GM12878 (cell line): ENCODE results near the gene JMJD7. TPM values are rescaled to one million over a fixed set of nuclear protein-coding genes. Genes with fewer than 3 reads are reported as not detected.

Experiments
- ATAC-seq: fragments of 200-7000 bp; cut with Tn5 transposase; 3 replicates; pipeline ENCODE4 v1.9.1; 2020; ENCODE audit warnings: mild to moderate bottlenecking, moderate library complexity
- BruUV-seq: library from RNA; stranded (reverse); fragments of 400-500 nt; replicated peaks from 2 replicates; lab custom pipeline; 2021; lab: Mats Ljungman, UMichigan
- CTCF ChIA-PET: fragments of 300-600 bp; sonication (Branson Sonifier 250); formaldehyde crosslinking; extraction: SDS; loops from one replicate; lab custom pipeline; 2021; ENCODE audit warnings: inconsistent platforms; lab: Yijun Ruan, JAX
- POLR2A ChIA-PET: fragments of 350-600 bp; formaldehyde crosslinking; extraction: SDS; loops from one replicate; lab custom pipeline; 2021; ENCODE audit warnings: inconsistent platforms; lab: Charles Lee
- RAD21 ChIA-PET: fragments of 300-600 bp; sonication (Branson Sonifier 250); formaldehyde crosslinking; loops from one replicate; lab custom pipeline; 2023; ENCODE audit warnings: antibody characterized with exemption; ENCODE audit not compliant: unreplicated experiment; lab: Charles Lee
- SMC1A ChIA-PET: fragments of 300-600 bp; sonication (Branson Sonifier 250); formaldehyde crosslinking; loops from one replicate; lab custom pipeline; 2023; ENCODE audit not compliant: unreplicated experiment, uncharacterized antibody; lab: Charles Lee
- DNase-seq: peaks from one replicate; pipeline ENCODE4 v3.0.0-alpha.2; 2011; ENCODE audit warnings: low read depth, low spot score
- FAIRE-seq: peaks from 3 replicates; lab custom pipeline; 2011; peaks lifted over from hg19 to GRCh38; lab: Jason Lieb, UNC
- H2AFZ ChIP-seq: 2 replicates; pipeline ENCODE4 v1.6.0; 2011; ENCODE audit warnings: low read depth, low read length, control low read depth; ENCODE audit not compliant: control insufficient read depth
- H3K27ac ChIP-seq: 2 replicates; pipeline ENCODE4 v1.5.1; 2011; ENCODE audit warnings: control low read depth; ENCODE audit not compliant: control insufficient read depth, insufficient read depth
- H3K27me3 ChIP-seq, 2 experiments: replicated peaks in 1 of 2; 2 replicates each; pipeline versions ENCODE4 v1.6.0 to v1.6.1; 2011; ENCODE audit warnings: low read length in 1 of 2; ENCODE audit not compliant: control insufficient read depth in 2 of 2, insufficient read depth in 2 of 2
- H3K36me3 ChIP-seq, 2 experiments: 2 replicates each; pipeline ENCODE4 v1.5.1; 2011; ENCODE audit warnings: low read length in 1 of 2; ENCODE audit not compliant: control insufficient read depth in 2 of 2, insufficient read depth in 2 of 2
- H3K4me1 ChIP-seq: 2 replicates; pipeline ENCODE4 v1.6.1; 2011; ENCODE audit warnings: mild to moderate bottlenecking, low read length, moderate library complexity, mixed read lengths; ENCODE audit not compliant: control insufficient read depth, insufficient read depth
- H3K4me2 ChIP-seq: 2 replicates; pipeline ENCODE4 v1.6.0; 2011; ENCODE audit warnings: control low read depth; ENCODE audit not compliant: control insufficient read depth, insufficient read depth
- H3K4me3 ChIP-seq: fragments of 200-600 bp; sonication (generic); 2 replicates; pipeline ENCODE4 v1.5.1; 2016
- H3K79me2 ChIP-seq: 2 replicates; pipeline ENCODE4 v1.6.0; 2011; ENCODE audit warnings: low read length; ENCODE audit not compliant: control insufficient read depth, insufficient read depth
- H3K9ac ChIP-seq: 2 replicates; pipeline ENCODE4 v1.8.0; 2011; ENCODE audit warnings: low read length, control low read depth, mixed read lengths; ENCODE audit not compliant: control insufficient read depth, insufficient read depth
- H3K9me3 ChIP-seq: replicated peaks from 3 replicates; pipeline ENCODE4 v1.5.1; 2011; ENCODE audit warnings: mild to moderate bottlenecking, low read length; ENCODE audit not compliant: control insufficient read depth, insufficient read depth
- H4K20me1 ChIP-seq: 2 replicates; pipeline ENCODE4 v1.6.0; 2011; ENCODE audit not compliant: control insufficient read depth, insufficient read depth
- BMI1 ChIP-seq: fragments of 450-650 bp; IDR thresholded peaks from 2 replicates; pipeline ENCODE4 v1.6.1; 2016; ENCODE audit warnings: mild to moderate bottlenecking, moderate library complexity, borderline replicate concordance
- CBX3 ChIP-seq: fragments of 200-600 bp; sonication (generic); IDR thresholded peaks from 2 replicates; pipeline ENCODE4 v1.6.1; 2016; ENCODE audit warnings: low read depth, borderline replicate concordance
- EGR1 ChIP-seq, 2 experiments: IDR thresholded peaks; 1 replicate in 1 of 2; 2 replicates in 1 of 2; pipeline ENCODE4 v1.6.1; 2011 to 2012; ENCODE audit warnings: low read depth in 2 of 2, low read length in 2 of 2, borderline replicate concordance in 1 of 2, mild to moderate bottlenecking in 1 of 2, moderate library complexity in 1 of 2
- GABPA ChIP-seq: IDR thresholded peaks from 2 replicates; pipeline ENCODE4 v1.6.1; 2014; ENCODE audit warnings: antibody characterized with exemption, low read depth, mild to moderate bottlenecking, inconsistent platforms
- IKZF2 ChIP-seq, 2 experiments: fragments of 450-650 bp; IDR thresholded peaks; 2 replicates each; pipeline ENCODE4 v1.6.1; 2017; ENCODE audit warnings: mild to moderate bottlenecking in 2 of 2, moderate library complexity in 2 of 2
- POLR2A ChIP-seq: IDR thresholded peaks from 2 replicates; pipeline ENCODE4 v1.6.1; 2011; ENCODE audit warnings: low read depth, mild to moderate bottlenecking, low read length
- POU2F2 ChIP-seq: IDR thresholded peaks from 3 replicates; pipeline ENCODE4 v1.6.1; 2011; ENCODE audit warnings: low read depth, mild to moderate bottlenecking, low read length, borderline replicate concordance
- WGBS: methylation state at CpG from one replicate; pipeline ENCODE4 v1.1.6; 2016; ENCODE audit warnings: low lambda C conversion rate; ENCODE audit not compliant: insufficient replicate concordance, insufficient coverage; ENCODE audit errors: missing lambda C conversion rate; 5-methylcytosine and 5-hydroxymethylcytosine counted together
- in situ Hi-C: fragments of 300-500 bp; cut with MboI; formaldehyde crosslinking; loops from 9 replicates; pipeline ENCODE4 v1.14.3; 2018; ENCODE audit warnings: mixed read lengths
- intact Hi-C: fragments of 100-400 bp; cut with micrococcal nuclease; formaldehyde crosslinking; loops from one replicate; pipeline ENCODE4 v1.14.2; 2022; ENCODE audit not compliant: unreplicated experiment
- polyA plus RNA-seq, 11 experiments: library from polyadenylated mRNA; depleted of rRNA in 4 of 11; unstranded in 6 of 11; stranded (reverse) in 5 of 11; fragments of >200 nt; fragmentation: Nextera tagmentation in 4 of 11; fragmentation: Illumina TruSeq in 1 of 11; extraction: Ambion mirVana in 4 of 11; extraction: Trizol in 1 of 11; gene quantifications; 1 replicate in 1 of 11; 2 replicates in 10 of 11; pipeline versions ENCODE4 v1.2.1 to v1.2.3, GENCODE V29; 2011 to 2016; ENCODE audit warnings: inconsistent platforms in 2 of 11, missing spikeins in 2 of 11, low read depth in 1 of 11
- total RNA-seq, 4 experiments: library from RNA; depleted of rRNA in 3 of 4; stranded (reverse); fragments of >200 nt in 3 of 4; fragmentation: Illumina TruSeq in 1 of 4; extraction: Trizol in 1 of 4; gene quantifications; 2 replicates each; pipeline versions ENCODE4 v1.2.1 to v1.2.3, GENCODE V29; 2013 to 2021
- TF ChIP-seq, protein P1 (sequence below): IDR thresholded peaks from 2 replicates; pipeline ENCODE4 v1.6.1; 2011; ENCODE audit warnings: borderline replicate concordance, low read depth, mild to moderate bottlenecking, moderate library complexity, low read length; ENCODE audit not compliant: insufficient read depth, poor library complexity, severe bottlenecking
- TF ChIP-seq, protein P2 (sequence below): fragments of 450-650 bp; formaldehyde crosslinking; IDR thresholded peaks from 2 replicates; pipeline ENCODE4 v1.5.0; 2022; ENCODE audit warnings: mild to moderate bottlenecking, missing genetic modification characterization

JMJD7 gene
- total and polyA plus RNA-seq, 10 of the 15 experiments (the other 5 are each of a cell fraction or from before 2014, with no cell fraction given): 0.79 to 12.2 (median 6.5) TPM

DNA sequence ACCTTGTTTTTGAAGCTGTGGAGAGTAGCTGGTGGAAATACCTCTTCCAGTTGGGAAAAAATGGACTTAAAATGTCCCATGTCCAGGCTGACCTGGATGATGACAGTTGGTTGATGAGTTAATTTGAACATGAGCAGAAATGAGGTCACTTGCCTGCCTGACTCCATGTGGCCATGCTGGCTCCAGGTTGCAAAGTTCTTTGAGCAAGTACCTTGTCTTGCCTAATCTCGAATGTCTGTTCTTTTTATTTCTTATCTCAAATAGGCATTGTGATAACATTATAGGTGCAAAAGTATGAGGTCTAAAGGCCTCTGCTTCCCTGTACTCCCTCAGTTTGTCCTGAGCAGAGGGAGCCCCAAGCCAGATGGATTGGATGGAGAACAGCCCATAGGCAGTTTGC, 44.6 kb upstream of the JMJD7 start:
- DNase-seq (no peak), ATAC-seq (no peak), FAIRE-seq (no peak)
- Histone ChIP-seq H2AFZ (no peak overlapping the region), H3K4me3 (no peak overlapping the region), H3K9ac (no peak overlapping the region), H3K4me2 (0 out of 2 replicates have a peak overlapping the region, but pooled peaks have one; percentile 21), H4K20me1 (no peaks in the 10 kb centered on the region), H3K36me3 (no peaks in the 10 kb centered on the region), H3K9me3 (no peaks in the 10 kb centered on the region; the same call in 2 of the 3 replicates), H3K27ac (0 out of 2 replicates have a peak overlapping the region, but pooled peaks have one; percentile 3), H3K4me1 (peaks cover 11% of the 10 kb centered on the region), H3K79me2 (peaks cover 24% of the 10 kb centered on the region), H3K27me3 (no peaks in the 10 kb centered on the region)
- intact Hi-C loops (no loop called here), in situ Hi-C loops (no loop called here)
- CTCF ChIA-PET: interaction anchor here (1.4 to 3.7 kb wide), 4 partner anchors 10 to 28 kb away, joined by 5 to 26 read pairs (median 8); partner anchors contain the start of gene MAPKBP1
- no TSS peak for BruUV-seq
- SMC1A ChIA-PET: interaction anchor here (1.1 to 3.4 kb wide), 7 partner anchors 8 to 226 kb away, joined by 3 to 28 read pairs (median 6); partner anchors contain the start of gene MAPKBP1
- whole genome bisulfite sequencing: 95% methylated on average over 1 of the region's 1 CpG
- RAD21 ChIA-PET: interaction anchor here (1.3 to 1.4 kb wide), 4 partner anchors 9 to 27 kb away, joined by 3 to 10 read pairs (median 6); partner anchors contain the start of gene MAPKBP1
- TF ChIP-seq, protein P1, sequence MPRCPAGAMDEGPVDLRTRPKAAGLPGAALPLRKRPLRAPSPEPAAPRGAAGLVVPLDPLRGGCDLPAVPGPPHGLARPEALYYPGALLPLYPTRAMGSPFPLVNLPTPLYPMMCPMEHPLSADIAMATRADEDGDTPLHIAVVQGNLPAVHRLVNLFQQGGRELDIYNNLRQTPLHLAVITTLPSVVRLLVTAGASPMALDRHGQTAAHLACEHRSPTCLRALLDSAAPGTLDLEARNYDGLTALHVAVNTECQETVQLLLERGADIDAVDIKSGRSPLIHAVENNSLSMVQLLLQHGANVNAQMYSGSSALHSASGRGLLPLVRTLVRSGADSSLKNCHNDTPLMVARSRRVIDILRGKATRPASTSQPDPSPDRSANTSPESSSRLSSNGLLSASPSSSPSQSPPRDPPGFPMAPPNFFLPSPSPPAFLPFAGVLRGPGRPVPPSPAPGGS: no peak
- TF ChIP-seq GABPA: no peak
- POLR2A ChIA-PET: interaction anchor here (0.7 to 11.3 kb wide), 4 partner anchors 9 to 715 kb away, joined by 3 to 170 read pairs (median 14); partner anchors contain the start of gene MAPKBP1

DNA sequence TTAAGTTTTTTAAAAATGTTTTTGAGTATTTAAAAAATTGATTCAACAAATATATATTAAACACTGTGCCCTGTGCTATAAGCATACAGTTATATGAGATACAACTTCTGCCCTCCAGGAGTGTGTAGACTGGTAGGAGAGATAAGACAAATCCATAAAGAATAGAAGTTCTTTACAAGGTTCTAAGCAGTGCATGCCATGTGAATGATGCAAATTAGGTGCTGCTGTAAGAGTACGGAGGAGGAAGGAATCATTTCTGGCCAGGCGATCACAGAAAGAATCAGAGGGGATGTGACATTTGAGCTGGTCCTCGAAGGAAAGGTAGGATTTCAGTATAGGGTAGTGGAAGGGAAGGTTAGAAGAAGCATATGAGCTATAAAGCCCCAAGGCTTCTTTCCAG, 39.6 kb upstream of the JMJD7 start:
- POLR2A ChIA-PET: interaction anchor here (2.0 to 12.8 kb wide), 2 partner anchors 9 to 10 kb away, joined by 11 to 170 read pairs; partner anchors contain the start of gene MAPKBP1
- no peak for TF ChIP-seq IKZF2 (IDR thresholded peaks at IDR 0.05)
- no peak for TF ChIP-seq POLR2A
- TF ChIP-seq BMI1: no peak
- TF ChIP-seq EGR1 (IDR thresholded peaks at IDR 0.05; ENCODE audit: borderline replicate concordance in 1 of 2, low read depth in 2 of 2, low read length in 2 of 2): no peak
- TF ChIP-seq, protein P2, sequence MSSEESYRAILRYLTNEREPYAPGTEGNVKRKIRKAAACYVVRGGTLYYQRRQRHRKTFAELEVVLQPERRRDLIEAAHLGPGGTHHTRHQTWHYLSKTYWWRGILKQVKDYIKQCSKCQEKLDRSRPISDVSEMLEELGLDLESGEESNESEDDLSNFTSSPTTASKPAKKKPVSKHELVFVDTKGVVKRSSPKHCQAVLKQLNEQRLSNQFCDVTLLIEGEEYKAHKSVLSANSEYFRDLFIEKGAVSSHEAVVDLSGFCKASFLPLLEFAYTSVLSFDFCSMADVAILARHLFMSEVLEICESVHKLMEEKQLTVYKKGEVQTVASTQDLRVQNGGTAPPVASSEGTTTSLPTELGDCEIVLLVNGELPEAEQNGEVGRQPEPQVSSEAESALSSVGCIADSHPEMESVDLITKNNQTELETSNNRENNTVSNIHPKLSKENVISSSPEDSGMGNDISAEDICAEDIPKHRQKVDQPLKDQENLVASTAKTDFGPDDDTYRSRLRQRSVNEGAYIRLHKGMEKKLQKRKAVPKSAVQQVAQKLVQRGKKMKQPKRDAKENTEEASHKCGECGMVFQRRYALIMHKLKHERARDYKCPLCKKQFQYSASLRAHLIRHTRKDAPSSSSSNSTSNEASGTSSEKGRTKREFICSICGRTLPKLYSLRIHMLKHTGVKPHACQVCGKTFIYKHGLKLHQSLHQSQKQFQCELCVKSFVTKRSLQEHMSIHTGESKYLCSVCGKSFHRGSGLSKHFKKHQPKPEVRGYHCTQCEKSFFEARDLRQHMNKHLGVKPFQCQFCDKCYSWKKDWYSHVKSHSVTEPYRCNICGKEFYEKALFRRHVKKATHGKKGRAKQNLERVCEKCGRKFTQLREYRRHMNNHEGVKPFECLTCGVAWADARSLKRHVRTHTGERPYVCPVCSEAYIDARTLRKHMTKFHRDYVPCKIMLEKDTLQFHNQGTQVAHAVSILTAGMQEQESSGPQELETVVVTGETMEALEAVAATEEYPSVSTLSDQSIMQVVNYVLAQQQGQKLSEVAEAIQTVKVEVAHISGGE (CRISPR knock-in tag): no peak
- no peak for TF ChIP-seq POU2F2
- no peak for TF ChIP-seq CBX3

More for the DNA sequence above, 39.6 kb upstream of the JMJD7 start:
- Histone ChIP-seq H3K79me2 (peaks cover 30% of the 10 kb centered on the region), H2AFZ (no peak overlapping the region), H3K4me3 (no peak overlapping the region), H3K27me3 (no peaks in the 10 kb centered on the region), H3K9ac (no peak overlapping the region), H4K20me1 (no peaks in the 10 kb centered on the region), H3K9me3 (no peaks in the 10 kb centered on the region; the same call in 2 of the 3 replicates), H3K4me1 (peaks cover 29% of the 10 kb centered on the region), H3K36me3 (no peaks in the 10 kb centered on the region; a peak in 1 of 4 replicates), H3K4me2 (no peak overlapping the region), H3K27ac (no peak overlapping the region; the same call in 1 of the 2 replicates)
- intact Hi-C loops: no loop called here
- FAIRE-seq: no peak
- ATAC-seq: no peak
- CTCF ChIA-PET: interaction anchor here (12.6 kb wide), 1 partner anchor 13 kb away, joined by 179 read pairs; the partner anchor contains the start of gene MAPKBP1
- no peak for DNase-seq
- RAD21 ChIA-PET: interaction anchor here (1.0 to 12.8 kb wide), 2 partner anchors 11 to 12 kb away, joined by 4 to 169 read pairs; partner anchors contain the start of gene MAPKBP1
- SMC1A ChIA-PET: interaction anchor here (2.3 to 12.8 kb wide), 2 partner anchors 11 kb away, joined by 6 to 189 read pairs; partner anchors contain the start of gene MAPKBP1
- WGBS: 38% methylated on average over 3 of the region's 3 CpGs
- no TSS peak for BruUV-seq
- in situ Hi-C loops: no loop called here
